RWPE2 (cell line): ENCODE data around the gene CLDN9.

Source experiments
- ATAC-seq: fragments of 200-7000 bp; cut with Tn5 transposase; 3 replicates; pipeline ENCODE4 v1.9.1; 2021; ENCODE audit warnings: low read depth
- DNase-seq: peaks from one replicate; pipeline ENCODE4 v3.0.0-alpha.2; 2020; ENCODE audit warnings: low spot score
- H3K27ac ChIP-seq: fragments of 450-650 bp; 2 replicates; pipeline ENCODE4 v1.5.1; 2017; ENCODE audit warnings: mild to moderate bottlenecking; ENCODE audit not compliant: poor library complexity, severe bottlenecking
- H3K27me3 ChIP-seq: fragments of 250-450 bp; sonication (Bioruptor Pico); 2 replicates; pipeline ENCODE4 v1.5.1; 2021; ENCODE audit warnings: mild to moderate bottlenecking, moderate library complexity; ENCODE audit not compliant: insufficient read depth, poor library complexity, severe bottlenecking
- H3K36me3 ChIP-seq: fragments of 250-450 bp; sonication (Bioruptor Pico); 2 replicates; pipeline ENCODE4 v1.5.1; 2020; ENCODE audit warnings: low read depth, mild to moderate bottlenecking, moderate library complexity
- H3K4me1 ChIP-seq: fragments of 250-450 bp; sonication (Bioruptor Pico); 2 replicates; pipeline ENCODE4 v1.5.1; 2021; ENCODE audit warnings: mild to moderate bottlenecking, moderate library complexity; ENCODE audit not compliant: insufficient read depth, poor library complexity, severe bottlenecking
- H3K4me3 ChIP-seq: fragments of 250-450 bp; sonication (Bioruptor Pico); 2 replicates; pipeline ENCODE4 v1.5.1; 2021; ENCODE audit warnings: mild to moderate bottlenecking, moderate library complexity; ENCODE audit not compliant: severe bottlenecking
- H3K9me3 ChIP-seq: fragments of 250-450 bp; sonication (Bioruptor Pico); 2 replicates; pipeline ENCODE4 v1.5.1; 2021; ENCODE audit warnings: mild to moderate bottlenecking, moderate library complexity; ENCODE audit not compliant: severe bottlenecking
- CTCF ChIP-seq: fragments of 450-650 bp; IDR thresholded peaks from one replicate; pipeline ENCODE4 v1.5.1; 2017; ENCODE audit warnings: mild to moderate bottlenecking, moderate library complexity; ENCODE audit not compliant: poor library complexity, severe bottlenecking

CLDN9 gene

GRCh38 chr16:3017794-3018506, 5.2 kb downstream of the CLDN9 start, which contains the start of gene CLDN6:
Gene CLDN6 (minus strand): TSS chr16:3018183. CDS start chr16:3016021, 2,162 bp downstream.
- no peak for ATAC-seq
- TF ChIP-seq CTCF, result no peak
- Histone ChIP-seq H3K9me3 (no peaks in the 10 kb centered on the region), H3K27ac (no peak within 1 kb of the TSS), H3K27me3 (no peaks in the 10 kb centered on the region), H3K4me1 (peaks cover 9% of the 10 kb centered on the region), H3K4me3 (no peak within 1 kb of the TSS), H3K36me3 (peaks cover 23% of the 10 kb centered on the region)
- DNase-seq, result no peak

GRCh38 chr16:3019594-3020246, 7.0 kb downstream of the CLDN9 start:
- Histone ChIP-seq H3K4me3 (peak overlapping the region; percentile 89), H3K27ac (peak overlapping the region; percentile 100), H3K27me3 (no peaks in the 10 kb centered on the region), H3K4me1 (peaks cover 7% of the 10 kb centered on the region), H3K9me3 (no peaks in the 10 kb centered on the region), H3K36me3 (peaks cover 26% of the 10 kb centered on the region)
- ATAC-seq, result no peak
- no peak for TF ChIP-seq CTCF
- no peak for DNase-seq

GRCh38 chr16:3020247-3020603, 7.5 kb downstream of the CLDN9 start, which contains the start of gene TNFRSF12A:
Gene TNFRSF12A (plus strand): TSS chr16:3020368. CDS start chr16:3020398, 30 bp downstream.
- Histone ChIP-seq H3K36me3 (peaks cover 26% of the 10 kb centered on the region), H3K9me3 (no peaks in the 10 kb centered on the region), H3K27ac (peak within 1 kb of the TSS; percentile 100), H3K4me1 (peaks cover 7% of the 10 kb centered on the region), H3K27me3 (no peaks in the 10 kb centered on the region), H3K4me3 (peak within 1 kb of the TSS; percentile 89)
- ATAC-seq (no peak), DNase-seq (no peak)
- TF ChIP-seq CTCF, result no peak

GRCh38 chr16:3020604-3021448, 8.1 kb downstream of the CLDN9 start:
- Histone ChIP-seq H3K27me3 (no peaks in the 10 kb centered on the region), H3K4me1 (peaks cover 7% of the 10 kb centered on the region), H3K36me3 (peaks cover 29% of the 10 kb centered on the region), H3K4me3 (peak overlapping the region; percentile 89), H3K9me3 (no peaks in the 10 kb centered on the region), H3K27ac (peak overlapping the region; percentile 100)
- ATAC-seq (peak; percentile 25), DNase-seq (peak; percentile 96)
- TF ChIP-seq CTCF, result no peak
